Testis (tissue), 2 donors: ENCODE data around the gene ZNF207.

ENCODE experiments used
- CTCF ChIP-seq, 3 experiments: fragments of 450-650 bp in 2 of 3; fragments of 200-600 bp in 1 of 3; sonication (generic) in 1 of 3; IDR thresholded peaks; one replicate each; pipeline ENCODE4 v1.5.1; 2016 to 2019; ENCODE audit warnings: antibody characterized with exemption in 3 of 3, mild to moderate bottlenecking in 2 of 3, moderate library complexity in 1 of 3
- POLR2A ChIP-seq: fragments of 450-650 bp; IDR thresholded peaks from one replicate; pipeline ENCODE4 v1.6.1; 2017; ENCODE audit warnings: antibody characterized with exemption, mild to moderate bottlenecking, moderate library complexity

GRCh38 chr17:32383926-32384434, 34.0 kb downstream of the ZNF207 start:
- TF ChIP-seq CTCF (IDR thresholded peaks at IDR 0.05) (no peak), POLR2A (no peak)
